SK-N-SH treated with all-trans-retinoic acid at 6 μM for 48 hours (cell line): ENCODE results near the gene MAML2.

Experiments used
- ARNTL ChIP-seq: fragments of 450-650 bp; formaldehyde crosslinking; IDR thresholded peaks from 2 replicates; pipeline ENCODE4 v1.5.0; 2020; ENCODE audit warnings: low read depth, mild to moderate bottlenecking, moderate library complexity, borderline replicate concordance
- BACH2 ChIP-seq: fragments of 250-450 bp; sonication (Bioruptor Pico); IDR thresholded peaks from 2 replicates; pipeline ENCODE4 v1.9.0; 2021; ENCODE audit warnings: mild to moderate bottlenecking, borderline replicate concordance
- CSDC2 ChIP-seq: fragments of 250-450 bp; sonication (Bioruptor Pico); IDR thresholded peaks from 2 replicates; pipeline ENCODE4 v1.5.0; 2020; ENCODE audit warnings: mild to moderate bottlenecking, moderate library complexity
- ESRRG ChIP-seq: fragments of 250-450 bp; sonication (Bioruptor Pico); IDR thresholded peaks from 2 replicates; pipeline ENCODE4 v1.6.1; 2021; ENCODE audit warnings: mild to moderate bottlenecking
- PPARA ChIP-seq: fragments of 250-450 bp; sonication (Bioruptor Pico); IDR thresholded peaks from 2 replicates; pipeline ENCODE4 v1.5.0; 2020; ENCODE audit warnings: mild to moderate bottlenecking, borderline replicate concordance
- ZFP3 ChIP-seq: fragments of 250-450 bp; sonication (Bioruptor Pico); IDR thresholded peaks from 2 replicates; pipeline ENCODE4 v1.5.0; 2020; ENCODE audit warnings: mild to moderate bottlenecking, moderate library complexity
- ZNF565 ChIP-seq: fragments of 450-650 bp; formaldehyde crosslinking; conservative IDR thresholded peaks from 2 replicates; pipeline ENCODE4 v1.5.0; 2020; ENCODE audit warnings: low read depth, mild to moderate bottlenecking, moderate library complexity
- ZNF70 ChIP-seq: fragments of 450-650 bp; formaldehyde crosslinking; IDR thresholded peaks from 2 replicates; pipeline ENCODE4 v1.5.0; 2020; ENCODE audit warnings: mild to moderate bottlenecking, moderate library complexity
- TF ChIP-seq, protein P1 (sequence below): fragments of 250-450 bp; sonication (Bioruptor Pico); IDR thresholded peaks from 2 replicates; pipeline ENCODE4 v1.5.1; 2020; ENCODE audit warnings: low read depth, mild to moderate bottlenecking, moderate library complexity
- TF ChIP-seq, protein P2 (sequence below): fragments of 250-450 bp; sonication (Bioruptor Pico); IDR thresholded peaks from 2 replicates; pipeline ENCODE4 v1.8.0; 2021; ENCODE audit warnings: low read depth, mild to moderate bottlenecking, moderate library complexity, borderline replicate concordance
- TF ChIP-seq, protein P3 (sequence below): fragments of 250-450 bp; sonication (Bioruptor Pico); IDR thresholded peaks from 2 replicates; pipeline ENCODE4 v1.5.1; 2021; ENCODE audit warnings: mild to moderate bottlenecking, moderate library complexity

DNA sequence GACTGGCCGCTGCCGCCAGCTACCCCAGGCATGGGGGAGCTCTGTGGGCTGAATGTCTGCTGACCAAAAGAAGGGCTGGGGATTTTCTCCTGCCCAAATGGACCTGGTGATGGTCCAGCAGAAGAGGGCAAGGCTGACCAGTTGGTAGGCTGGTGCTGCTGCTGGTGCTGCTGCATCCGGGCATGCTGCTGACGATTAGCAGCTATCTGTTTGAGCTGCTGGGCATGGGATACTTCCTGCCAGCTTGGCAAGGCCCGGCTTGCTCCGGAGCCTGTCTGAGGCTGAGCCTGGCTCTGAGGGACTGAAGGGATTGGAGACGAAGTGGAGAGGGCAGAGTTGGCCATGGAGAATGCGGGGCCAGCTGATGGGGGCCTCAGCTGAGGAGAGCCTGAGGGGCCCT lies 250.5 kb downstream of the MAML2 start:
- TF ChIP-seq ARNTL (CRISPR knock-in tag) (no peak), BACH2 (no peak), ZNF70 (no peak), ZFP3 (CRISPR knock-in tag) (no peak), ESRRG (CRISPR knock-in tag) (no peak), ZNF565 (CRISPR knock-in tag) (no peak), CSDC2 (CRISPR knock-in tag) (0 out of 2 replicates have a peak, but pooled peaks have one; percentile 15), PPARA (CRISPR knock-in tag) (no peak)
- TF ChIP-seq, protein P1, sequence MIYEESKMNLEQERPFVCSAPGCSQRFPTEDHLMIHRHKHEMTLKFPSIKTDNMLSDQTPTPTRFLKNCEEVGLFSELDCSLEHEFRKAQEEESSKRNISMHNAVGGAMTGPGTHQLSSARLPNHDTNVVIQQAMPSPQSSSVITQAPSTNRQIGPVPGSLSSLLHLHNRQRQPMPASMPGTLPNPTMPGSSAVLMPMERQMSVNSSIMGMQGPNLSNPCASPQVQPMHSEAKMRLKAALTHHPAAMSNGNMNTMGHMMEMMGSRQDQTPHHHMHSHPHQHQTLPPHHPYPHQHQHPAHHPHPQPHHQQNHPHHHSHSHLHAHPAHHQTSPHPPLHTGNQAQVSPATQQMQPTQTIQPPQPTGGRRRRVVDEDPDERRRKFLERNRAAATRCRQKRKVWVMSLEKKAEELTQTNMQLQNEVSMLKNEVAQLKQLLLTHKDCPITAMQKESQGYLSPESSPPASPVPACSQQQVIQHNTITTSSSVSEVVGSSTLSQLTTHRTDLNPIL (CRISPR knock-in tag), result no peak
- TF ChIP-seq, protein P2, sequence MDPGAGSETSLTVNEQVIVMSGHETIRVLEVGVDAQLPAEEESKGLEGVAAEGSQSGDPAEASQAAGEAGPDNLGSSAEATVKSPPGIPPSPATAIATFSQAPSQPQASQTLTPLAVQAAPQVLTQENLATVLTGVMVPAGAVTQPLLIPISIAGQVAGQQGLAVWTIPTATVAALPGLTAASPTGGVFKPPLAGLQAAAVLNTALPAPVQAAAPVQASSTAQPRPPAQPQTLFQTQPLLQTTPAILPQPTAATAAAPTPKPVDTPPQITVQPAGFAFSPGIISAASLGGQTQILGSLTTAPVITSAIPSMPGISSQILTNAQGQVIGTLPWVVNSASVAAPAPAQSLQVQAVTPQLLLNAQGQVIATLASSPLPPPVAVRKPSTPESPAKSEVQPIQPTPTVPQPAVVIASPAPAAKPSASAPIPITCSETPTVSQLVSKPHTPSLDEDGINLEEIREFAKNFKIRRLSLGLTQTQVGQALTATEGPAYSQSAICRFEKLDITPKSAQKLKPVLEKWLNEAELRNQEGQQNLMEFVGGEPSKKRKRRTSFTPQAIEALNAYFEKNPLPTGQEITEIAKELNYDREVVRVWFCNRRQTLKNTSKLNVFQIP, result no peak
- TF ChIP-seq, protein P3, sequence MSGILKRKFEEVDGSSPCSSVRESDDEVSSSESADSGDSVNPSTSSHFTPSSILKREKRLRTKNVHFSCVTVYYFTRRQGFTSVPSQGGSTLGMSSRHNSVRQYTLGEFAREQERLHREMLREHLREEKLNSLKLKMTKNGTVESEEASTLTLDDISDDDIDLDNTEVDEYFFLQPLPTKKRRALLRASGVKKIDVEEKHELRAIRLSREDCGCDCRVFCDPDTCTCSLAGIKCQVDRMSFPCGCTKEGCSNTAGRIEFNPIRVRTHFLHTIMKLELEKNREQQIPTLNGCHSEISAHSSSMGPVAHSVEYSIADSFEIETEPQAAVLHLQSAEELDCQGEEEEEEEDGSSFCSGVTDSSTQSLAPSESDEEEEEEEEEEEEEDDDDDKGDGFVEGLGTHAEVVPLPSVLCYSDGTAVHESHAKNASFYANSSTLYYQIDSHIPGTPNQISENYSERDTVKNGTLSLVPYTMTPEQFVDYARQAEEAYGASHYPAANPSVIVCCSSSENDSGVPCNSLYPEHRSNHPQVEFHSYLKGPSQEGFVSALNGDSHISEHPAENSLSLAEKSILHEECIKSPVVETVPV, result no peak
